ENCODE results near the gene AKAP6.

DNA sequence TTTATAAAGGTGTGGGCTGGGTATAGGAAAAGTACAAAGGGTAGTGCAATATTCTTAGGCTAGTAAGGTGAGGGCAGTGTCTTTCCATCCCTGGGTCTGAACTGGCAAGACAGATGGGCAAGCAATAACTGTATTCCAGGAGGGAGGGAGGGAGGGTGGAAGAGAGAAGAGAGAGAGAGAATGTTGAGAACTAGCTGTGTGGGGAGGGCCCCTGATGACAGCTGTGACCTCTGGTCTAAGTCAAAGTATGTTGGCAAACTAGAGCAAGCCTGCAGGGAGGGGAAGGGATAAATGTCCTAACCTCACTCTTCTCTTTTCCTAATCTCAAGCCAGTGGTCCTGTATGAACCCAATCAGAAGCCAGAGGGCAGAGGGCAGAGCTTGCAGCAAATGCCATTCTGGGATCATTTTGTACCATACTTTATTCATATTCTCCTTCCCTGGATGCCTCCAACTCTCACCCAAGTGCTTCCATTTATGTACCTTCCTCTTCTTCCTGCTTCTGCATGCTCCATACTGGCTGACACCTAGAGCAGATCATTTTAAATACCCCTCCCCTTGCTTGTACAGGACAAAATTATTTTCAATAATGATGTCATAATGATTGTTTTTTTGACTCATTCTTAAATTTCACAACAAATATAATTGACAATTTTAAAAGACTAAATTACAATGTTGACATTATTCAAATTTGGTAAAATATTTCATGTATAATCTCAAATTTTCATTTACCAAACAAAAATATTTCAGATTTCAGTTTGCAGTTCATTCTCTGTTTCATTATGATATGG is 75.9 kb downstream of the AKAP6 start:
- TF ChIP-seq CTCF (IDR thresholded peaks at IDR 0.05; ENCODE audit: low read depth, low read length, poor library complexity, severe bottlenecking) (no peak), EZH2phosphoT487 (IDR thresholded peaks at IDR 0.05; ENCODE audit: borderline replicate concordance, low read length) (no peak)
